ENCODE measurements around the gene ERCC1. TPM values are rescaled to one million over a fixed set of nuclear protein-coding genes. Genes with fewer than 3 reads are reported as not detected.

Gene ERCC1
- total and polyA plus RNA-seq, 2 of the 13 experiments (the other 11 are each of a cell fraction or from before 2014, with no cell fraction given), result 40.0 to 66.4 TPM

DNA sequence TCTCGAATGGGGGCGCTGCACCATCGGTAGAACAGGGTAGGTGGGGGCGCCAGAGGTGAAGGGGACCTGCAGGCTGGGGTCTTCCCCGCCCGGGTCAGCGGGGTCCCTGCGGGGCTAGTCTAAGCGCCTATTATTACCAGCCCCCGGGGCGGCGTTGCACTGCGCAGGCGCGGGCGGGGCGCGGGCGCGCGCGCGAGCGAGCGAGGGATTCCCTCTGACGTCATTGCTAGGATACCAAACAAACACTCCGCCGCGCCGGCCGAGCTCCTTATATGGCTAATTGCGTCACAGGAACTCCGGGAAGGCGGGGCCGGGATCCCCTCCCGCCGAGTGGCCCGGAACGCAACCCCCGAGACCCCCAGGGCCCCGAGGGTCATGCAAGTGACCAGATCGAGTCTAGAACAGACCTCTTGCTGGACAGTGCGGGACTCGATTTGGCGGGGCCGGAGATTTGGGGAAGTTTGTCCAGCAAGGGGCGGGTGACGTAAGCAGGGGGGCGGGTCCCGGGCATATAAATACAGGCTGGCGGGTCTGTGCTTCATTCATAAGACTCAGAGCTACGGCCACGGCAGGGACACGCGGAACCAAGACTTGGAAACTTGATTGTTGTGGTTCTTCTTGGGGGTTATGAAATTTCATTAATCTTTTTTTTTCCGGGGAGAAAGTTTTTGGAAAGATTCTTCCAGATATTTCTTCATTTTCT is 43.9 kb upstream of the ERCC1 start, which contains the start of gene FOSB:
TSS of gene FOSB (plus strand) at position 541 of the 703 bp plus-strand sequence. CDS start 591 bp downstream, outside the sequence.
- no peak for ATAC-seq
- Histone ChIP-seq H3K9me3 (ENCODE audit: low read length) (no peaks in the 10 kb centered on the region), H2AFZ (ENCODE audit: low read length) (peak within 1 kb of the TSS; percentile 43), H3K4me1 (ENCODE audit: insufficient read depth, low read length) (peaks cover 28% of the 10 kb centered on the region), H3K79me2 (ENCODE audit: insufficient read depth, low read length) (no peaks in the 10 kb centered on the region), H3K9ac (ENCODE audit: insufficient read depth, low read depth, low read length) (peak within 1 kb of the TSS; percentile 94), H4K20me1 (ENCODE audit: insufficient read depth, low read length) (peaks cover 5% of the 10 kb centered on the region; the same call in 1 of the 2 replicates), H3K27ac (ENCODE audit: extremely low read length, insufficient read depth, low read length) (peak within 1 kb of the TSS; percentile 96), H3K27me3 (ENCODE audit: control insufficient read depth in 1 of 2, insufficient read depth in 2 of 2, low read length in 2 of 2) (peaks cover 0 to 3% of the 10 kb centered on the region in 2 experiments; a peak in 2 of 5 replicates), H3K4me2 (ENCODE audit: low read depth, low read length) (peak within 1 kb of the TSS; percentile 99), H3K4me3 (replicated peaks in 1 of 3; ENCODE audit: insufficient read depth in 1 of 3, low read depth in 2 of 3, low read length in 3 of 3) (peak within 1 kb of the TSS; percentile 76 to 91 (median 89)), H3K36me3 (replicated peaks in 1 of 2; ENCODE audit: control insufficient read depth in 1 of 2, insufficient read depth in 2 of 2, low read length in 2 of 2) (no peaks in the 10 kb centered on the region)
- DNase-seq (ENCODE audit: low spot score), result peak; percentile 87
- ChIA-PET CTCF (ENCODE audit: low intra/inter-chr PET ratio, low total read pairs) (no interaction called here), POLR2A (interaction anchor here (0.6 to 4.1 kb wide), 12 partner anchors 9 to 1758 kb away, joined by 3 to 40 read pairs (median 4); partner anchors contain the start of gene PPP1R13L)
- intact Hi-C loops (cut with micrococcal nuclease; ENCODE audit: unreplicated experiment), result loop anchor here (2.0 kb wide), 1 partner anchor 15 kb away; no protein-coding TSS in a partner anchor
- in situ Hi-C loops (cut with HindIII; ENCODE audit: extremely low pct_ligation_motif_present, low pct_unique_long_range_greater_than_20kb), result no loop called here
- no peak for FAIRE-seq
- whole genome bisulfite sequencing (ENCODE audit: low lambda C conversion rate), result 1% methylated on average over 25 of the region's 56 CpGs
- BruUV-seq (replicated peaks), result no TSS peak
- TF ChIP-seq HOXD1 (CRISPR knock-in tag; IDR thresholded peaks at IDR 0.05), result no peak
- TF ChIP-seq ZNF24 (IDR thresholded peaks at IDR 0.05), result 0 out of 2 replicates have a peak, but pooled peaks have one; percentile 44
- no peak for TF ChIP-seq SALL2 (CRISPR knock-in tag; IDR thresholded peaks at IDR 0.05)
- TF ChIP-seq NR3C1 (CRISPR knock-in tag; IDR thresholded peaks at IDR 0.05), result no peak
- TF ChIP-seq ZNF605 (CRISPR knock-in tag; IDR thresholded peaks at IDR 0.05), result no peak
- TF ChIP-seq FOSL1 (CRISPR knock-in tag; IDR thresholded peaks at IDR 0.05; ENCODE audit: borderline replicate concordance), result no peak
- no peak for TF ChIP-seq ZNF883 (CRISPR knock-in tag; IDR thresholded peaks at IDR 0.05; ENCODE audit: not compliant biosample characterization)
- 0 out of 2 replicates have a peak, but pooled peaks have one; percentile 28 for TF ChIP-seq MXD4 (CRISPR knock-in tag; IDR thresholded peaks at IDR 0.05)
- TF ChIP-seq MLXIP (CRISPR knock-in tag; IDR thresholded peaks at IDR 0.05; ENCODE audit: borderline replicate concordance), result no peak
- TF ChIP-seq SNAPC4 (CRISPR knock-in tag; IDR thresholded peaks at IDR 0.05), result peak; percentile 67; the same call in 1 of the 2 replicates
- peak; percentile 94 for TF ChIP-seq CREM (IDR thresholded peaks at IDR 0.05)
- peak; percentile 37; the same call in 1 of the 2 replicates for TF ChIP-seq CREM (CRISPR knock-in tag; IDR thresholded peaks at IDR 0.05)
- TF ChIP-seq SRY (CRISPR knock-in tag; IDR thresholded peaks at IDR 0.05), result no peak
- TF ChIP-seq ZNF264 (CRISPR knock-in tag; IDR thresholded peaks at IDR 0.05), result 0 out of 2 replicates have a peak, but pooled peaks have one; percentile 25
- no peak for TF ChIP-seq MATR3 (CRISPR knock-in tag; IDR thresholded peaks at IDR 0.05)
- peak; percentile 33 for TF ChIP-seq PHF5A (CRISPR knock-in tag; IDR thresholded peaks at IDR 0.05; ENCODE audit: low read depth, unreplicated experiment)
